ENCODE results near the gene LURAP1L.

DNA sequence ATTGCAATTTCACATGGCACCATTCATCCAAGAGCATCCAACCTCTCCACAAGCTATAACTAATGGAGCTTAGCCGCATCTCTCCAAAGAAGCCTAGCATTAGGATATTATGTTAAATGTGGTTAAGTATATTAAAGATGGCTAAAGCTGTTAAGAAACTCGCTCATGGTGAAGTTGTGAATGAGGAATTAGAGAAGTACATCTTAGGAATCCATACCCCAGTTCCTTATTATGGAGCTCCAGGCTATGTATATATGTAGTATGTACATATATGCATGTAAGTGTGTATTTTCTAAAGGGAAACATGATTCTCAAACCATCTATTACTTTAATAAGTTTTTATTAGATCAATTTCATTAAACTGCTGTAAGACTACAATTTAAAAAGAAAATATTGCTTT lies 26.4 kb downstream of the LURAP1L start:
- TF ChIP-seq, protein P1, sequence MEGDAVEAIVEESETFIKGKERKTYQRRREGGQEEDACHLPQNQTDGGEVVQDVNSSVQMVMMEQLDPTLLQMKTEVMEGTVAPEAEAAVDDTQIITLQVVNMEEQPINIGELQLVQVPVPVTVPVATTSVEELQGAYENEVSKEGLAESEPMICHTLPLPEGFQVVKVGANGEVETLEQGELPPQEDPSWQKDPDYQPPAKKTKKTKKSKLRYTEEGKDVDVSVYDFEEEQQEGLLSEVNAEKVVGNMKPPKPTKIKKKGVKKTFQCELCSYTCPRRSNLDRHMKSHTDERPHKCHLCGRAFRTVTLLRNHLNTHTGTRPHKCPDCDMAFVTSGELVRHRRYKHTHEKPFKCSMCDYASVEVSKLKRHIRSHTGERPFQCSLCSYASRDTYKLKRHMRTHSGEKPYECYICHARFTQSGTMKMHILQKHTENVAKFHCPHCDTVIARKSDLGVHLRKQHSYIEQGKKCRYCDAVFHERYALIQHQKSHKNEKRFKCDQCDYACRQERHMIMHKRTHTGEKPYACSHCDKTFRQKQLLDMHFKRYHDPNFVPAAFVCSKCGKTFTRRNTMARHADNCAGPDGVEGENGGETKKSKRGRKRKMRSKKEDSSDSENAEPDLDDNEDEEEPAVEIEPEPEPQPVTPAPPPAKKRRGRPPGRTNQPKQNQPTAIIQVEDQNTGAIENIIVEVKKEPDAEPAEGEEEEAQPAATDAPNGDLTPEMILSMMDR (IDR thresholded peaks at IDR 0.05): no peak
- TF ChIP-seq POLR2A (IDR thresholded peaks at IDR 0.05): no peak

Data from lower leg skin (tissue), 3 donors.